Loucy (cell line): Measurements from ENCODE around the gene LDLRAD4.

ENCODE experiments used
- H2AFZ ChIP-seq: fragments of 200-600 bp; sonication (generic); 2 replicates; pipeline ENCODE4 v1.6.0; 2016; ENCODE audit warnings: antibody characterized with exemption, mild to moderate bottlenecking, low read length, moderate library complexity
- H3F3A ChIP-seq: fragments of 200-600 bp; 2 replicates; pipeline ENCODE4 v1.6.0; 2016; ENCODE audit warnings: antibody characterized with exemption, low read depth, mild to moderate bottlenecking
- H3K27me3 ChIP-seq: fragments of 200-600 bp; sonication (generic); 2 replicates; pipeline ENCODE4 v1.6.1; 2014; ENCODE audit warnings: low read length, mild to moderate bottlenecking; ENCODE audit not compliant: insufficient read depth, poor library complexity, severe bottlenecking
- H3K36me3 ChIP-seq: fragments of 200-600 bp; sonication (generic); 2 replicates; pipeline ENCODE4 v1.6.1; 2016; ENCODE audit warnings: low read length; ENCODE audit not compliant: insufficient read depth
- H3K4me1 ChIP-seq: fragments of 200-600 bp; sonication (generic); 2 replicates; pipeline ENCODE4 v1.5.1; 2014; ENCODE audit warnings: low read length, mild to moderate bottlenecking; ENCODE audit not compliant: insufficient read depth, poor library complexity, severe bottlenecking
- H3K4me2 ChIP-seq: fragments of 200-600 bp; sonication (generic); 2 replicates; pipeline ENCODE4 v1.6.0; 2014; ENCODE audit warnings: antibody characterized with exemption, low read length, low read depth, mild to moderate bottlenecking; ENCODE audit not compliant: poor library complexity, severe bottlenecking
- H3K4me3 ChIP-seq: fragments of 200-600 bp; sonication (generic); 2 replicates; pipeline ENCODE4 v1.5.1; 2014; ENCODE audit warnings: low read length, mild to moderate bottlenecking, mixed read lengths; ENCODE audit not compliant: poor library complexity, severe bottlenecking
- H3K79me2 ChIP-seq: fragments of 200-600 bp; sonication (generic); 2 replicates; pipeline ENCODE4 v1.6.1; 2014; ENCODE audit warnings: low read length; ENCODE audit not compliant: insufficient read depth
- H3K9ac ChIP-seq: fragments of 200-600 bp; sonication (generic); 2 replicates; pipeline ENCODE4 v1.6.0; 2014; ENCODE audit warnings: mild to moderate bottlenecking, low read depth, low read length, moderate library complexity; ENCODE audit not compliant: poor library complexity, severe bottlenecking
- H3K9me2 ChIP-seq: fragments of 200-600 bp; sonication (generic); replicated peaks from 2 replicates; pipeline ENCODE4 v1.6.1; 2016; ENCODE audit warnings: low read depth, low read length, mixed read lengths
- H3K9me3 ChIP-seq: fragments of 200-600 bp; sonication (generic); 2 replicates; pipeline ENCODE4 v1.6.1; 2014; ENCODE audit warnings: mild to moderate bottlenecking, antibody characterized with exemption, low read length, low read depth; ENCODE audit not compliant: insufficient read depth
- H4K20me1 ChIP-seq: fragments of 200-600 bp; sonication (generic); 2 replicates; pipeline ENCODE4 v1.6.0; 2014; ENCODE audit warnings: antibody characterized with exemption, low read length, mild to moderate bottlenecking; ENCODE audit not compliant: insufficient read depth, poor library complexity, severe bottlenecking
- CTCF ChIP-seq: fragments of 200-600 bp; sonication (generic); conservative IDR thresholded peaks from 2 replicates; pipeline ENCODE4 v1.5.1; 2014; ENCODE audit warnings: mild to moderate bottlenecking, antibody characterized with exemption, low read length
- EZH2phosphoT487 ChIP-seq: fragments of 200-600 bp; IDR thresholded peaks from 2 replicates; pipeline ENCODE4 v1.6.1; 2018; ENCODE audit warnings: antibody characterized with exemption, mild to moderate bottlenecking, moderate library complexity, borderline replicate concordance

The LDLRAD4 gene

GRCh38 chr18:13551841-13552733, 333.5 kb downstream of the LDLRAD4 start:
- H3F3A ChIP-seq, result no peaks in the 10 kb centered on the region
- H3K4me1 ChIP-seq, result peaks cover 5% of the 10 kb centered on the region
- H3K79me2 ChIP-seq, result no peaks in the 10 kb centered on the region
- TF ChIP-seq CTCF (no peak), EZH2phosphoT487 (no peak)
- peaks cover 10% of the 10 kb centered on the region; the same call in 1 of the 2 replicates for H3K9me3 ChIP-seq
- no peak overlapping the region for H3K9ac ChIP-seq
- H3K27me3 ChIP-seq, result no peaks in the 10 kb centered on the region
- H3K4me3 ChIP-seq, result no peak overlapping the region
- H2AFZ ChIP-seq, result no peak overlapping the region
- H3K4me2 ChIP-seq, result no peak overlapping the region
- H3K9me2 ChIP-seq, result no peaks in the 10 kb centered on the region
- no peaks in the 10 kb centered on the region for H4K20me1 ChIP-seq
- H3K36me3 ChIP-seq, result 0 out of 2 replicates have a peak, but pooled peaks cover 2% of the 10 kb centered on the region

GRCh38 chr18:13553449-13553848, 334.9 kb downstream of the LDLRAD4 start:
- H3F3A ChIP-seq, result no peaks in the 10 kb centered on the region
- H3K9me3 ChIP-seq, result no peaks in the 10 kb centered on the region
- H3K36me3 ChIP-seq, result no peaks in the 10 kb centered on the region
- no peak for TF ChIP-seq EZH2phosphoT487
- no peak for TF ChIP-seq CTCF
- no peak overlapping the region for H2AFZ ChIP-seq
- peaks cover 8% of the 10 kb centered on the region for H3K4me1 ChIP-seq
- H3K4me2 ChIP-seq, result no peak overlapping the region
- H4K20me1 ChIP-seq, result no peaks in the 10 kb centered on the region
- H3K9ac ChIP-seq, result no peak overlapping the region
- no peaks in the 10 kb centered on the region for H3K9me2 ChIP-seq
- no peak overlapping the region for H3K4me3 ChIP-seq
- H3K79me2 ChIP-seq, result 0 out of 2 replicates have a peak, but pooled peaks cover 3% of the 10 kb centered on the region
- no peaks in the 10 kb centered on the region for H3K27me3 ChIP-seq

GRCh38 chr18:13555192-13555591, 336.6 kb downstream of the LDLRAD4 start:
- Histone ChIP-seq H3K4me2 (no peak overlapping the region), H3K27me3 (no peaks in the 10 kb centered on the region), H3K9ac (no peak overlapping the region), H3K4me3 (no peak overlapping the region), H3F3A (no peaks in the 10 kb centered on the region), H3K4me1 (peaks cover 9% of the 10 kb centered on the region), H2AFZ (no peak overlapping the region), H3K36me3 (no peaks in the 10 kb centered on the region), H3K79me2 (peaks cover 8% of the 10 kb centered on the region; the same call in 1 of the 2 replicates), H3K9me3 (no peaks in the 10 kb centered on the region), H4K20me1 (no peaks in the 10 kb centered on the region), H3K9me2 (no peaks in the 10 kb centered on the region)
- TF ChIP-seq CTCF (no peak), EZH2phosphoT487 (no peak)
